HG02642 (cell line): ENCODE data around the gene TPP2.

ENCODE experiments used
- ATAC-seq: cut with Tn5 transposase; IDR thresholded peaks from one replicate; pipeline ENCODE4 v1.9.1; 2021; ENCODE audit warnings: mild to moderate bottlenecking; ENCODE audit not compliant: unreplicated experiment, poor library complexity

Gene TPP2

GRCh38 chr13:102648046-102648445 lies 51.3 kb downstream of the TPP2 start:
- no peak for ATAC-seq

GRCh38 chr13:102650444-102650843 lies 53.7 kb downstream of the TPP2 start:
- ATAC-seq: no peak

- no peak for ATAC-seq
Observed at GRCh38 chr13:102651392-102651791, 54.6 kb downstream of the TPP2 start.

GRCh38 chr13:102651892-102652291 lies 55.1 kb downstream of the TPP2 start:
- ATAC-seq: no peak

GRCh38 chr13:102654756-102655155 lies 58.0 kb downstream of the TPP2 start:
- no peak for ATAC-seq

GRCh38 chr13:102657630-102658029 lies 60.8 kb downstream of the TPP2 start:
- ATAC-seq: no peak

GRCh38 chr13:102658660-102659059 lies 61.9 kb downstream of the TPP2 start:
- ATAC-seq: no peak

- no peak for ATAC-seq
Observed at GRCh38 chr13:102659168-102659713, 62.5 kb downstream of the TPP2 start.

GRCh38 chr13:102667023-102667422 lies 70.2 kb downstream of the TPP2 start:
- no peak for ATAC-seq

GRCh38 chr13:102667911-102668310 lies 71.1 kb downstream of the TPP2 start:
- ATAC-seq: no peak

- no peak for ATAC-seq
Observed at GRCh38 chr13:102670130-102670529, 73.3 kb downstream of the TPP2 start.

GRCh38 chr13:102675115-102675514 lies 78.3 kb downstream of the TPP2 start:
- ATAC-seq: no peak

- no peak for ATAC-seq
Observed at GRCh38 chr13:102677122-102677521, 80.3 kb downstream of the TPP2 start.

GRCh38 chr13:102678339-102679107 lies 81.7 kb downstream of the TPP2 start:
- no peak for ATAC-seq

GRCh38 chr13:102679449-102680132 lies 82.8 kb downstream of the TPP2 start:
- ATAC-seq: no peak

- ATAC-seq: no peak
Observed at GRCh38 chr13:102680133-102680717, 83.4 kb downstream of the TPP2 start.

- ATAC-seq: no peak
Observed at GRCh38 chr13:102680842-102681740, 84.3 kb downstream of the TPP2 start.

GRCh38 chr13:102682211-102682610 lies 85.4 kb downstream of the TPP2 start:
- no peak for ATAC-seq

- ATAC-seq: no peak
Observed at GRCh38 chr13:102682727-102683126, 85.9 kb downstream of the TPP2 start.

- no peak for ATAC-seq
Observed at GRCh38 chr13:102683637-102684036, 86.9 kb downstream of the TPP2 start.
